Stimulated activated CD8-positive, alpha-beta memory T cell treated with anti-CD3 and anti-CD28 coated beads, Interleukin-4, amount 100 ng/mL, for 24 hours (primary cell): ENCODE data around the gene ABHD11.
"Not testable (repeated sequence)": the region's sequence is repeated elsewhere in the genome, so short reads cannot be mapped to it uniquely, and the experiment has no call there.

Experiments
- DNase-seq: peaks from one replicate; pipeline ENCODE4 v3.0.0-alpha.2; 2020; ENCODE audit warnings: low read depth

Gene ABHD11

DNA sequence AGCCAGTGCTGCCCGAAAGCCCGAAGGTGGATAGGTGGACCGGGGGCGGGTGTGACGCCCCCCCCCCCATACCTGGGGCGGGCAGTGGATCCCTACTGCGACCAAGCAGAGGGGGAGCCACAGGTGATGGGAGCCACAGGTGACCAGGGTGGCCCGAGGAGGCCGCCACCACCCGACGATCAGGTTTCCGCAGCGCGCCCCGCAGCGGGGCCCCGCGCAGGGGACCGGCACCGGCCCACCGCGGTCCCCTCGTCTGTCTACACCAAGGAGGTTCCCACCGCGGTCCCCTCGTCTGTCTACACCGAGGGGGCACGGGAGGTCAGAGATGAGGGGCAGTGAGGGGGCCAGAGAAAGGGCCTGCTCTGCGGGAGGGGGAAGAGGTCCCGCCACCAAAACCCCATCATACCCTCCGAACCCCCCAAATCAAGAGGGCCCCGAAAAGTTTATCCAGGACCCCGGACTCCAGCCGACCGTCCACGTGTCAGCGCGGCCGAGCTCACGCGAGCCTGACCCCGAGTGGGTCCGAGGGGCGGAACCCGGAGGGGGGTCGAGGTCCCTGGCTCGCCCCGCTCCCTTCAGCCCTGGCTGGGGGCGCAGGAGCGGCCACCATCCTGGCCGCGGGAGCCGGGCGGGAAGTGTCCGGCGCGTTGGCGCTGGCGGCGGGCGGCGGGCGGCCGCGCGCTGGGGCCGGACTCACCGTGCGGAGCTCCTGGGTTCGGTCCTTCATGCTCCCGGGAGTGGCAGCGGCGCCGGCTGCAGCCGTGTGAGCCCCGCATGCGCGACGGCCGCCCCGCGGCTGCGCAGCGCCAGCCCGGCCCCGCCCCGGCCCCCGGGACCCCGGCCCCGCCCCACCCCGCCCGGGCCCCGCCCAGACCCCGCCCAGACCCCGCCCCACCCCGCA lies 19.4 kb downstream of the ABHD11 start, which contains the start of gene STX1A:
Gene STX1A, minus strand, starts transcription at position 765 of the 901 bp plus-strand sequence. Its CDS starts 38 bp downstream, at position 727.
- DNase-seq = peak; percentile 53

DNA sequence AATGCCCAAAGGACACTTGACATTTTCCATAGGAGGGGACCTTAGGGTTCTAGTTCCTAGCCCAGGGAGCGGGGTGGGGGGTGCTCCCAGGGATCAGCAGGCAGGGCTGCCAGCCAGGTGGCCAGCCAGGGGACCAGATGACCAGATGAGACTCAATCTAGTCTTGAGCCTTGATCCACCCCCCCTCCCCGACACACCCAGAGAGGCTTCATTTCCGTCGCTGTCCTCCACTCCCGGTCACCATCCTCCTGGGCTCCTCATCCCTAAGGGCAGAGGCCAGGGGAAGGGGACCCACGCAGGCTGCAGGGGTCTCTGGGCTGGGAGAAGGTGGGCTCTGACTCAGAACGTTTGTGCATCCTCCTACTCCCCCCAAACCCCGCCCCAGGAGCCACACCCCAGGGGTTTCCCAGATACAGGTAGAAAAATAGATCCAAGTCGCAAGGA lies 20.1 kb downstream of the ABHD11 start:
- DNase-seq = no peak

DNA sequence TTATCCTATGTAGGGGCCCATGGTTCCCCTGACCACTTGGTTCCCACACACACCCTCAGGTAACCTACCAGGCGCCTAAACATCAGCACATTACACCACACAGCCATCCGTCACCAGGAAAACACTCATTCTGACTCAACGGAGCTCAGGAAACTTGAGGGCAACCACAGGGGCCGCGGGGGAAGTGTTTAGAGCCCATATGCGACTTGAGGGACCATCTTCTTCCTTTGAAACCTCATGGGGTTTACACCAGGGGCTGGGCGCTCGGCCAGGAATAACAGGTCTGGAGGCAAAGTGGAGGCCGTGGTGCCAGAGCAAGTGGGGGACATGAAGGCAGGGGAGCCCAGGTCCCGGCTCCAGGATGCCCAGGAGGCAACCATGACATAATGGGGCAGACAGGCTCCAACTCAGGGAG lies 20.6 kb downstream of the ABHD11 start:
- DNase-seq = peak; percentile 69

DNA sequence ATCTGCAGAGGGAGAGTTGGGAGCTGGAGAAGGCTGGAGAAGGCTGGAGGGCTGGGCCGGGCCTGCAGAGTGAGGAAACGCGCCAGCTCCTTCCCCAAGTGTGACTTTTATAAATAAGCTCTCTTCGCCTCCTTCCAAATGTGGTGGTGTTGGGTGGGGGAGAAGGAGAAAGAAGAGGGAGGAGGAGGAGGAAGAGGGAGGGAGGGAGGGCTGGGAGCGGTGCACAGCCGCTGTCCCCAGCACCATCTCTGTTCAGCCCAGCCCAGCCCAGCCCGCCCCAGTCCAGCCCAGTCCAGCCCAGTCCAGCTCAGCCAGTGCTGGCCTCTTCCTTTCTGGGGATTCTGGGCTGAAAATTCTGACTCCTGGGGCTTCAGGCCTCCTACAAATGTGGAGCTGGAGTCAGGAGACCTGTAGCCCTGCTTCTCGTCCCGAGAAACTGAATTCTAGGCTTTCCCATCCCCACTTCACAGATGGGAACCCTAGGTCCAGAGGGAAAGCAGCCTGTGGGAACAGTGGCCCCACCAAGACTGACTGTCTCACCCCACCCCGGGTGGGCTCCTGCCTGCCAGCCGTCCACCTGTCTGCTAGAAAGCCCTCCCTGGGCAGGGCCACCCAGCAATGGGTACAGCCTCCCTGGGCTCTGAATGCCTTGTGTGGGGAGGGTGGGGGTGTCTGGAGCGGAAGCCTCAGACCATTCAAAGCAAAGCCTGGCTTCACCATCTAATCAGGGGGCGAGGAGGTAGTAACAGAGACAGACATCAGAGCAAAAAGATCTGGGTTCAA lies 21.4 kb downstream of the ABHD11 start:
- DNase-seq = no peak

DNA sequence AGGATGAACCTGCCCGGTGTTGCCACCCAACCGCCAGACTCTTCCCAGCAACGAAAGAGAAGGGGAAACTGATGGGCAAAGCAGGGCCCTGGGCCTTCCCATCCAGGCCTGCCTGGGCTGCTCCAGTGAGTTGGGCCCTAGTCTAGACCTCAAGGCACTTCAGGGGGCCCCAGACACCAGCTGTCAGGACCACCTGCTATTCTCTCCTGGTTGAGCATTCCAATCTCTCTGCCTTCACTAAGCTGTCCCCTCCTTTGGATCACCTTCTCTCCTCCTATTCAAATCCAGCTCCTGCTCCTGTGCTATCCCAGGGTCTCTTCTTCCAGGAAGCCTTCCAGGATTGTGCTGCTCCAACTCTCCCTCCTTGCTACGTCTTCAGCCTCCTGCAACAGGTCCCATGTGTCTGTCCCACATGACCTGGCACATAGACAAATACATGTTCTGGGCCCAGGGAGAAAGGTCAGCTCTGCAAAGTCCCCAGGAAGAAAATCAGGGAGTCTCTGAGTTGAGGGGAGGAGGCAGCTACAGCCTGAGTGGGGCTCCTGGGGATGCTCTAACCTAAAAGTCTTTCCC lies 22.2 kb downstream of the ABHD11 start:
- no peak for DNase-seq

DNA sequence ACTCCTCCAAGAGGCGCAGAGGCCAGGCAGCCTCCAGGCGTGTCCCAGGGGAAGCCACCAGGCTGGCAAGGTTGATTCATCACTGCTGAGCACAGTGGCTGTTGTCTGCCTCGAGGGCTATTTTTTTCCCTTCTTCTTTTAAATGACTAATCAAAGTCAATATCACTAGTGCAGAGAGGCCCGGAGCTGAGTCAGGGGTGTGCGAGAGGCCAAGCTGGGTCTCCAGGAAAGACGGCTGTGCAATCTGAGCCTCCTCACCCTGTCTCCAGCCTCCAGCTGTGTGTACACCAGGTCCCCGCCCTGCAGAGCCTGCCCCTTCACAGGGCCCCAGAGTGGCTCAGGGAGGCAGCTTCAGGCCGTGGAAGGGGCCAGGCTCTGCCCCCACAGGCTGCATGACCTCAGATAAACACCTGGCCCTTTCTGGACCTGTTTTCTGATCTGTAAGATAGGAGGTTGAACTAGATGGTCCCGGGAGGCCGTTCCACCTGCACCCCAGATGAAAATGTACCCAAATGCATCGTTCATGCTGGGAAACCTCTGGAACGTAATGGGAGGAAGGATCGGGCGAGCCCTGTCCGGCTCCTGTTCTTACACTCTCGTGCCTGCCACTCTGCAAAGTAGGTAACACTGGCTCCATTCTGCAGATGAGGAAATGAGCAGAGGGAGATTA lies 22.8 kb downstream of the ABHD11 start:
- DNase-seq = peak; percentile 40

DNA sequence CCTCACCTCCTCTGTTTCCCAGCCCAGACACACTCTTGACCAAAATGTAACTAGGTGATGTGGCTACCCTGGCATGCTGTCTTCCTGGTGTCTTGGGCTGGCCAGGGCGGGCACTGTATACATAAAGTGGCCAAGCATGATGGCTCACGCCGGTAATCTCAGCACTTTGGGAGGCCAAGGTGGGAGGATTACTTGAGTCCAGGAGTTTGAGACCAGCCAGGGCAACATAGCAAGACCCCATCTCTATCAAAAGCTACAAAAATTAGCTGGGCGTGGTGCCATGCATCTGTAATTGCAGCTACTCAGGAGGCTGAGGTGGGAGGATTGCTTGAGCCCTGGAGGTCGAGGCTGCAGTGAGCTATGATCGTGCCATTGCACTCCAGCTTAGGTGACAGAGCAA lies 25.3 kb downstream of the ABHD11 start:
- not testable (repeated sequence) for DNase-seq

DNA sequence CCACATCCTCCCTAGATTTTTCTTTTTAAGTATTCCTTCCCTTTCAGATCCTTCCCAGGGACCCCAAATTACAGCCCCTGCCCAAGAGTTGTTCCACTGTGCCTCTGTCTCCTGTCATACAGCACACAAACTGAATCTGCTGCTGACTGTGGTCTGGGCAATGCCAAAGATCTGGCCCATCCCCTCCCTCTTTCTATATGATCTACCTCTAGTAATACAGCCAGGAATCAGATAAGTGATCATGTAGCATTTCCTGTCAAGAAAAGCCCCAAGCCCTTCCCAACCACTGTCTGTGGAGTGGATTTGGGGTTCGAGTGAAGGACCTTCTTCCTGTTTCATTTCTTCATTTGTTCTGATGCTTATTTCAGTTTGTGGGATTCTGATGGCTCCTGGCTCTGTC lies 25.8 kb downstream of the ABHD11 start:
- DNase-seq = no peak

DNA sequence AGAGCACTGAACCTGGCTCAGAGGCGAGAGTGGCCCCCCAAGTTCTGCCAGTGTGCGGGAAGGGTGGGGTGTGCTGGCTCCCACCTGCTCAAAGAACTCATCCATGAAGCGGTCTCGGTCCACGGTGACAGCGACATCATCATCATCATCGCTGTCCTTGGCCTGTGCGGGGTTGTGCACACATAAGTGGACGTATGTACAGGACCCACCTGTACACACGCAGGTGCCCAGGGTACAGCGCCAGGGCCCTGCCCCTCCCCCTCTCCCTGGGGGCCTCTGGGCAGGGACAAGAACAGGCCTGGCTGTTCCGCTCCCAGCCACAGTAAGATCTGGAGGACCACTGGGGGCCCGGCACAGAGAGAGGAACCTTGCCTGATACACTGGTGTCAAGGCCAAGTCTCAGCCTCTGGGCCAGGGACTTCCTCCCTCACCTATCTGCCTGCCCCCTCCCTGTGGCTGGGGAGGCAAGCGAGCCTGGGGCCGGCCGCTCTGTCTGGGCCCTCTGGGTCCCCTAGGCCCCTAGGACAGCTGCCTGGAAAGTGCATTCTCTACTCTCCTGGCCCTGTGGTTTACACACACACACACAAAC lies 29.5 kb downstream of the ABHD11 start:
- no peak for DNase-seq

DNA sequence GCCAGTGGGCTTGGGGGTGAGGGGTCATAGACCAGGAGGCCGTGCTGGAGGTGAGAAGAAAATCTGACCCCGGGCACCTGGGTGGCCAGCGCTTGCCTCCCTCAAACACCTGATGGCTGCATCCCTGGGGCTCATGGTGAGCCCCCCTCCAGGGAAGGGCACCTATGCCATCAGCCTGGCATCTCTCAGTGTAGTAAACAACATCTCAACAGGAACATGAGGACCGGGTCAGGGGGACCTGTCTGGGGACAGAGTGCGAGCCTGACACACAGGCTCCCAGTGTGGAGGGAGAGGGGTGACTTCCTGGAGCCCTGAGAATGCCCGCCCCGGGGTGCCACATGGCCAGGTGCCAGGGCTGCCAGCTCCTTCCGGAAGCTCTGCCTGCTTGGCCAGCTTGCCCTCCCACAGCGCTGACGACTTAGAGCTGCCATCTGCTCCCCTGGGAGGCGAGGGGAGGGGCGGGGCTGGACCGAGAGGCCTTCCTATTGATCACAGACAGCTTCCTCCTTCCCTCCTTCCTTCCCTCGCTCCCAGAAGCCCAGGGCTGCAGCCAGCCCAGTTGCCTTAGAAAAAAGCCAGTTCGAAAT lies 31.5 kb downstream of the ABHD11 start:
- no peak for DNase-seq

DNA sequence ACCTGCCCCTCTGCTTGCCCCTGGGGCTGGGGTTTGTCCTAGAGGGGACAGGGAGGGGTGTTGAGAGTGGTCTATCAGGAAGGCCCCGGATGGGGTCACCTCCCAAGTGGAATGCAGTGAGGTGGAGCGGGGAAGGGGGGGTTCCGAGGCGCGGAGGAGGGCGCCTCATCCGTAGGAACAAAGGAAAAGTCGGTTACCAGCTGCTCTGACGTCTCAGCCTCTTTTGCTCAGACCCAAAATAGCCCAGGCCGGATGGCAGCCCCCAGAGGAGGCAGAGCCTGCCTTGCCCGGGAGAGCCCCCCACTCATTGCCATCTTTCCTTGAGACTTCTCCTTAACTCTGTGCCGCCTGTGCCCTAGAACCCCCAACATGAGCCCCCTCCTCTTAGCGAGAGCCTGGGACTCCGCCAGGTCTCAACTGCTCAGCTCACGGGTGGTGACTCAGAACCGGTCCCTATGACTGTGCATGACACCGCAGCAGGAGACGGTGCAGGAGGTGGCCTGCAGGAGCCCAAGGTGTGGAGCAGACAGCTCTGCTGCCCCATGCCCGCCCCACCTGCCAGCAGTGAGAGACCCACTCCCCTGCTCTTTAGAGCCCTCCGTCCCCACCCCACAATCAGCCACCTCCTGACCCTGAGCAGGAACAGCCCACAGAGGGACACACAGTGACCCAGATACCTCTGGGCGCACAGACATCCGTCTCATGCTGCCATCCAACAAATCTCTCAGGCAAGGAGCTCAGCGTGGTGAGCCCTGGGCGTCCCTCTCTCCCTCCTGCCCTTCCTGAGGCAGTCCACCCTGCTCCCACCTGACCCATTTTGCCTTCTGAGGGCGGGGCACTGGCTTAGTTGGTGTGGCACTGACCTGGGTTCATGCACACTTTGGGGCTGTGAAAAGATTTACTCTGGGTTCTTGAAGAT lies 32.2 kb downstream of the ABHD11 start:
- DNase-seq = no peak

DNA sequence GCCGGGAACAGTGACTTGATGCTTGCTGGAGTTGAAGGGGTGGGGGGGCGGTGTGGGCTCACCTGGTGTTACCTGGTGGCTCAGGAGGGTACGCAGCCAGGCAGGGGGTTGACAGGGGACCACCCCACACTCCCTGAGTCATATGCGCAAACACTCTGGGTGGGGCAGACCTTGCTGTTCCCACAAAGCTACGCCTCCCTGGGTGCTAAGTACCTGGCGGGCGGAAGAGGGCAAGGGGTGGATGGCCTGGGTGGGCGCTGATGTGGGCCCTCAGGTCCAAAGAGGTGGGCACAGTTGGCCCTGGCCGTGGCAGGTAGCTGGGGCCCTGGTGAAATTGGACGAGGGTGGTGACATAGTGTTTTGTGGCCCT lies 33.1 kb downstream of the ABHD11 start:
- no peak for DNase-seq

DNA sequence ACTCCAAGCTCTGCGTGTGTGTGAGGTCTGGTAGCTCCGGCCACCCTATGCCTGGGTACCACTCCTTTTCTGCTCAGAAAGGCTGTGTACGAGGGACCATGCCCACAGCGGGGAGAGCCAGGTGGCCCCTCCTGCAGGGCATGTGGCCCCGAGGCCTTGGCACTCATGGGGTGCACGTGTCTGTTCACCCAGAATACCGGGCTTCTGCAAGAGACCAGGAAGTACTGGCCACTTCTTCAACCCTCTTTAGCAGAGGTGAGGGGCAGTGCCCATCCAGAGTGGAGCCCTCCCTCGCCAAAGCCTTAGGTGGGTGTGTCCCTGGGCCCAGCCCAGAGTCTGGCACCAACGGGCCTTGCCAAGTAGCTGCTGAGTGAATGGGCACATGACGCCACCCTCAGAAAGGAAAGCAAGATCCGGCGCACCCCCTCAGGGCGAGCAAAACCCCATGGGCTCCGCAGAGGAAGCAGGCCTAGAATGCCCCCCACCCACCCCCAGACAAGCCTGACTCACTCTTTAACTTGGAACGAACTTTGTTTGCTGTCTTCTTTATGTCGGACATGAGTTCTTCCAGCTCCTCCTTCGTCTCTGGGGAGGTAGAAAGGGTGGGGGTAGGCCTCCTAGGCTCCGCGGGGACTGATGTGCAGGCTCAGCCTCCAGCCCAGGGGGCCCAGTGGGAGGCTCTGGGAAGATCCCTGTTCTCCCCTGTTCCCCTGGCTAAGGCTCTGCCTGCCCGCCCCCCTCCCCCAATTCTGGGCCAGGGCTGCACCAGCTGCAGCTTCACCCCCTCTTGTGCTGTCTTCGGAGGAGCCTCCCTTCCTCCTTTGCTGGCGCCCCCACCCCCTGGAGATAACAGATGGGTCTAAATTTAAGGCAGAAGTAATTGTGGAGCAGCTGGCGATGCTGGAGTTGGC lies 33.7 kb downstream of the ABHD11 start:
- DNase-seq = no peak

DNA sequence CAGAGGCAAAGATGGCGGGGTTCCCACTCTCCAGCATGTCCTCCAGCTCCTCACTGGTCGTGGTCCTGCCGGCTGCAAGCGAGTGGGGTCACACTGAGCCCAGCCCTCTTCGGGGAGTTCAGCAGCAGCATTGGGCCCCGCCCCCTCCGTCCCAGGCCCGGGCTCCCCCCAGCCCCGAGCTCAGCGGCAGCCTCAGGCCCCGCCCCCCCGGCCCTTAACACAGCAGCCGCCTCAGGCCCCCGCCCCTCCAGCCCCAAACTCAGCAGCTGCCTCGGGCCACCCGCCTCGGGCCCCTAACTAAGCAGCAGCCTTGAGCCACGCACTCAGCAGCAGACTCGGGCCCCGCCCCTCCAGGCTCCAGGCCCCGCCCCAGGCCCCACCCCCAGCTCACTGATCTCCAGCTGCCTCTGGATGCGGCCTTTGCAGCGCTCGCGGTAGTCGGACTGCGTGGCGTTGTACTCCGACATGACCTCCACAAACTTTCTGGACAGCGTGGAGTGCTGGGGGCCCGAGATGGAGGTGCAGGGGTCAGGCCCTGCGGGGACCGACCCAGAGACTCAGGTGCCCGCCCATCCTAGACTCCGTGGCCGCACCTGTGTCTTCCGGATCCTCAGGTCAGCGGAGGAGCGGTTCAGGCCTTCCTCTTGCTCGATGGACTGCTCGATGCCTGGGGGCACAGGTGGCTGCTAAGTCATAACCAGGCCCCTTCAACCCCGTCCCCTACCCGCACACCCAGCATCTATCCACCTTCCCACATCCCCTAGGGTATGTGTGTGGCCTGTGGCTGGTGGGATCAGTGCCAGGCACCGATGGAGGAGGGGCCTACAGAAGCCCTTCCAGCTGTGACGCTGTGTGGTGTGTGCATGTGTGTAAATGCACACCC lies 34.6 kb downstream of the ABHD11 start:
- no peak for DNase-seq

DNA sequence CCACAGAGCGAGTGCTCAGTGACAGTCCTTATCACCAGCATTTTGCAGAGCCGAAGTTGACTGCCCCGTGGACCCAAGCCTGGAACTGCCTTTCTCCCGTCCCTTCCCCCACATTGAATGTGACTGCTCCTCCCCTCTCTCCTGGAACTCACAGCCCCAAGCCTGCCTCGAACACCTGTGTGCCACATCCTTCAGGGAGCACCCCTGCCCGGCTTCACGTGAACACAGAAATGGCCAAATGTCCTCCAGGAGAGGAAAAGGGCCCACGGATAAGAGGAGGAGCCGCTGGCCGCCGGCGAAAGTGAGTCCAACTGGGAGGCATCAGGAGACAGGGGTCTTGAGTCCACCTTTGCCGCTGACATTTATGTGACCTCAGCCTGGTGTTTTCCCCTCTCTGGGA lies 35.4 kb downstream of the ABHD11 start:
- DNase-seq = no peak

DNA sequence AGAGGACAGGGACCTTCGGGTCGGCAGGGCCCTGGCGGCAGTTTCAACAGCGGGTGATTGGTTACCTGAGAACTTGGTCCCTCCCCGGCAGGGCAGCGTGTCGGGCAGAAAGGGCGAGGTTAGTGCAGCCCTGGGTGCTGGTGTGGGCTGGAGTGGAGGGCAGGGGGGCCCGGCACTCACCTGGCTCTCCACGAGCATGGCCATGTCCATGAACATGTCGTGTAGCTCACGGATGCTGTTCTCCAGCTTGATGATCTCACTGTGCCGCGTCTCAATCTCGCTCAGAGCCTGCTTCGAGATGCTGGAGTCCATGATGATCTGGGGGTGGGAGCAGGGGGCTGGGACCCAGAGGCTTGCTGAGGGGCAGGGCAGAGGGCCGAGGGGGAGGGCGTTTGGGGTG lies 35.9 kb downstream of the ABHD11 start:
- DNase-seq = no peak

DNA sequence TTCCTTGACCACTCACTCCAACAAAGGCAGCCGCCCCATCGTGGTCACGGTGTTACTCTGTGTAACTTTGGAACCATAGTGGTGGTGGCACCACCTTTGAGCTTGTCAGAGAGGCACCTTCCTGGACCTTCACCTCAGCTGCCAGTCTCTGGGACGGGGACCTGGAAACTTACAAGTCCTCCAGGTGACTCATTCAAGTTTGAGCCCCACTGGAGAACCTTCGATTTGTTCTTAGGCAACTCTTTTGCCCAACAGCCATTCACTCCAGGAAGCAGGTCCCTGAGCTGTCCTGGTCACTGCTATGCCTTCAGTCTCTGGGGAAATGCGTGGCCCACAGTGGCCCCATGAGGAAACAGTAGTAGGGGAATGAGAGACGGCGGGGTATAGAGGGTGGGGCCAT lies 36.4 kb downstream of the ABHD11 start:
- no peak for DNase-seq

DNA sequence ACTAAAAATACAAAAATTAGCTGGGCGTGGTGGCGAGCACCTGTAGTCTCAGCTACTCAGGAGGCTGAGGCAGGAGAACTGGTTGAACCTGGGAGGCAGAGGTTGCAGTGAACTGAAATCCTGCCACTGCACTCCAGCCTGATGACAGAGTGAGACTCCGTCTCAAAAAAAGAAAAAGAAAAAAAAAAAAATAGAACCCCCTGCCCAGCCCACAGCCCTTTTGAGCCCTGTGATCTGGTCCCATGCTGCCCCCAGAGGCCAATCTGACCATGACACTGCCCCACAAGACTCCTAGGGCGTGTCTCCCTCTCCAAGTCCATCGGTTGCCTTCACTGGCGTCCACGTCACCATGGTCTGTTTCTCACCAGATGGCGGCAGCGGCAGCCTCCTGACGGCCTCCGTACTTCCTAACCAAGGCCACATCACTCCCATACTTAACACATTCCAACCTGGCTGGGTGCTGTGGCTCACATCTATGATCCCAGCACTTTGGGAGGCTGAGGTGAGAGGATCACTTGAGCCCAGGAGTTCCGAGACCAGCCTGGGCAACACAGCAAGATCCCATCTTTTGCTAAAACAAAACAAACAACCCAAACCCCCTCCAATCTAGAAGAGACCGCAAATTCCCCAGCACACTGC lies 37.1 kb downstream of the ABHD11 start:
- no peak for DNase-seq
